ENCODE results near the gene NATD1. TPM values are rescaled to one million over a fixed set of nuclear protein-coding genes. Genes with fewer than 3 reads are reported as not detected.

The NATD1 gene
- 2.4 to 3.8 TPM (median 3.1 TPM) in 5 replicates for total RNA-seq (2022; extraction: Qiagen RNA extraction; ENCODE audit: low read depth)

DNA sequence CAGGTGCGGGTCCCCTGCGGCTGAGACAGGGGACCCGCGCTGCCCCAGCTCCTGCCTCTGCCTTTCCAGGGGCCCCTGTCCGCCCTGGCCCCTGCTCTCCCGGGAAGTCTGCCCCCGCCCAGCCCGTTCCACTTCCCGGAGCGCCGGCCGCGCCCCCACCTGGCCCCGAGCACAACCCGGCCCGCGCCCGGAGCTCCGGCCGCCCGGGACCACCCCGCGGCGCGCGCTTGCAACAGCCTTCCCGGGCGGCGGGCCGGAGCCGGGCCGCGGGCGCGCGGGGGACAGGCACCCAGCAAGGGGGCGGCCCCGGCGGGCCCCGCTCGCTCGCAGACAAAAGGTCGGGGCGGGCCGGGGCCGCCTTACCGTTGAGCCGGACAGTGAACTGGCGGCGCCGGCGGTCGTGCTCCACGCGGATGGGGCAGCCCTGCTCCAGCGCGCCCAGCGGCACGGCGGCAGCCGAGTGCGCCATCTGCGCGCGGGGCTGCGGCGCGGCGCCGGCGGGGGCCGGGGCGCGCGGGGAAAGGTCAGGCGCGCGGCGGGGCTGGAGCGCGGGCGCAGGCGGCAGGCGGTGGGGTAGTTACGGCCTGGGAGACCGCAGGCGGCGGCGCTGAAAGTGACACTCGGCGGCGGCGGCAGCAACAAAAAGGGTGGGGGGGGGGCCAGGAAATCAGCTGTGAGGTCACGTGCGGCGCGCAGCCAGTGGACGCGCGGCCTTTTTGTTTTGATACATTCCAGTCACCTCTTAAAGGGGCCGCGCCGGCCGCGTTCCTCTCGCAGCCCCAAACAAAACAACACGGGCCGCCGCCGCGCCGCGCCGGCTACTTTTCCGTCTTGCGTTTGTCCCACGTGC is at the start of gene NATD1:
Gene NATD1, minus strand, starts transcription at position 615 of the 850 bp plus-strand sequence. Its CDS starts 146 bp downstream, at position 469.

GRCh38 chr17:21284319-21285163 is 31.3 kb upstream of the NATD1 start, which contains the start of gene MAP2K3:
TSS of gene MAP2K3 (plus strand) at chr17:21284711. CDS start at chr17:21284921, 210 bp downstream.

DNA sequence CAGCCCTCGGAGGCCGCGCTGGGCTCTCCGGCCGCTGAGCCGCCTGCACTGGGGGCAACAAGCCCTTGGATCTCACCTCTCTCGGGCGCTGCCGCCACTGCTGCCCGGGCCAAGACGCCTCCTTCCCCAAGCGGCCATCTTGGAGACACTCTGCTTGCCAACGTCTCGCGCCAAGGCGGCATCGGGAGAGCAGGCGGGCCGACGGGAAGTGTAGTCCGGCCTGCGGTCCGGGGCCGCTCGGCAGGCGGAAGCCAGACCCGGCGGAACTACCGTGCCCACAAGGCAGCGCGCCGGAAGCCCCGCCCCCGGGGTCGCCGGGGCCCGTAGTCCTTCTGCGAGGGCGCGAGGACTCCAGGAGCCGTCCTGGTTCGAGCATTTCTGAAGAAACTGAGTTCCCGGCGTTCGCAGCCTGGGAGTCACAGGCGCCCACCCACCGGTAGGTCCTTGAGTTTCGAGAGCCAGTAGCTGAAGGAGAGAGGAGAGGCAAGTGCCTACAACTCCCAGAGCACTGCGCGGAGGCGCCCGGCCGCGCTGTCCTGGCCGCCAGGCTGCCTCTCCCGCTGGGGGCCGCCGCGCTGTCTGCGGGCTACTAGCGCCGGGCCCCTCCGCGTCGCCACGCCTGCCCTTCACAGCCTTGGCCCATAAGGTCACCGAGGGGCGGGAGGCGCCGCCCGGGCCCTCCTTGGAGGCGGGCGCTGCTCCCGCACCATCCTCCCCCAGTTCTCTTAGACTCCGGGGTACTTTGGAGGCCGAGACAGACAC is 39.0 kb downstream of the NATD1 start, which contains the start of gene TMEM11:
Gene TMEM11, minus strand, starts transcription at position 147 of the 762 bp plus-strand sequence. Its CDS starts 9 bp downstream, at position 138.

Other genes with a start within 250 kb of the NATD1 start
- gene USP22, start 210.4 kb downstream of the NATD1 start, total RNA-seq (2022; extraction: Qiagen RNA extraction; ENCODE audit: low read depth), result 116 to 131 TPM (median 122 TPM) in 5 replicates
- 15.3 to 24.8 TPM (median 19.8 TPM) in 5 replicates for gene DHRS7B, start 126.4 kb downstream of the NATD1 start, total RNA-seq (2022; extraction: Qiagen RNA extraction; ENCODE audit: low read depth)
- gene TMEM11, start 39.2 kb downstream of the NATD1 start, total RNA-seq (2022; extraction: Qiagen RNA extraction; ENCODE audit: low read depth), result 54.5 to 78.8 TPM (median 71.0 TPM) in 5 replicates
- 125 to 194 TPM (median 150 TPM) in 5 replicates for gene MAP2K3, start 31.3 kb upstream of the NATD1 start, total RNA-seq (2022; extraction: Qiagen RNA extraction; ENCODE audit: low read depth)
- gene KCNJ12, start 122.9 kb upstream of the NATD1 start, total RNA-seq (2022; extraction: Qiagen RNA extraction; ENCODE audit: low read depth), result 0.71 to 1.2 TPM (median 1.2 TPM) in 5 replicates